ENCODE data around the gene LARGE1.

The LARGE1 gene

DNA sequence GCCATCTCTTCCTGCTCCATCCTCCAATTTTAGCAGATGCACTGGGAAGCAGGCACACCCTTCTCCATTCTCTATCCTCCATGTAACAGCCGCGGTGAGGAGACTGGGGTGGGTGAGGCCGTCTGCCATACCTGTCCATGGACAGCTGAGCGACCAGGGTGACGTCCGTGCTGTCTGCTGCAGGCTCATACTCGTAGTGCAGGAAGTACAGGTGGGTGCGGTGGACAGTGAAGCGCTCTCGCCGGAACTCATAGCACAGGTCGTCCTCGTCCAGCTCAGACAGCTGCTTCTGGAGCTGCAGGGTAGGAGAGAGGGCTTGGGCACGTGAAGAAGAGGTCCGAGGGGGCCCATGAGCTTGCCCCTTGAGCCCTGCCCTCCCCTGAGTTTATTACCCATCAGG is 604.3 kb downstream of the LARGE1 start:
- TF ChIP-seq, protein P1, sequence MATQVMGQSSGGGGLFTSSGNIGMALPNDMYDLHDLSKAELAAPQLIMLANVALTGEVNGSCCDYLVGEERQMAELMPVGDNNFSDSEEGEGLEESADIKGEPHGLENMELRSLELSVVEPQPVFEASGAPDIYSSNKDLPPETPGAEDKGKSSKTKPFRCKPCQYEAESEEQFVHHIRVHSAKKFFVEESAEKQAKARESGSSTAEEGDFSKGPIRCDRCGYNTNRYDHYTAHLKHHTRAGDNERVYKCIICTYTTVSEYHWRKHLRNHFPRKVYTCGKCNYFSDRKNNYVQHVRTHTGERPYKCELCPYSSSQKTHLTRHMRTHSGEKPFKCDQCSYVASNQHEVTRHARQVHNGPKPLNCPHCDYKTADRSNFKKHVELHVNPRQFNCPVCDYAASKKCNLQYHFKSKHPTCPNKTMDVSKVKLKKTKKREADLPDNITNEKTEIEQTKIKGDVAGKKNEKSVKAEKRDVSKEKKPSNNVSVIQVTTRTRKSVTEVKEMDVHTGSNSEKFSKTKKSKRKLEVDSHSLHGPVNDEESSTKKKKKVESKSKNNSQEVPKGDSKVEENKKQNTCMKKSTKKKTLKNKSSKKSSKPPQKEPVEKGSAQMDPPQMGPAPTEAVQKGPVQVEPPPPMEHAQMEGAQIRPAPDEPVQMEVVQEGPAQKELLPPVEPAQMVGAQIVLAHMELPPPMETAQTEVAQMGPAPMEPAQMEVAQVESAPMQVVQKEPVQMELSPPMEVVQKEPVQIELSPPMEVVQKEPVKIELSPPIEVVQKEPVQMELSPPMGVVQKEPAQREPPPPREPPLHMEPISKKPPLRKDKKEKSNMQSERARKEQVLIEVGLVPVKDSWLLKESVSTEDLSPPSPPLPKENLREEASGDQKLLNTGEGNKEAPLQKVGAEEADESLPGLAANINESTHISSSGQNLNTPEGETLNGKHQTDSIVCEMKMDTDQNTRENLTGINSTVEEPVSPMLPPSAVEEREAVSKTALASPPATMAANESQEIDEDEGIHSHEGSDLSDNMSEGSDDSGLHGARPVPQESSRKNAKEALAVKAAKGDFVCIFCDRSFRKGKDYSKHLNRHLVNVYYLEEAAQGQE (IDR thresholded peaks at IDR 0.05; ENCODE audit: low read depth), result no peak
- no peak for TF ChIP-seq EGR1 (IDR thresholded peaks at IDR 0.05)
- TF ChIP-seq CEBPB (IDR thresholded peaks at IDR 0.05), result no peak
- TF ChIP-seq, protein P2, sequence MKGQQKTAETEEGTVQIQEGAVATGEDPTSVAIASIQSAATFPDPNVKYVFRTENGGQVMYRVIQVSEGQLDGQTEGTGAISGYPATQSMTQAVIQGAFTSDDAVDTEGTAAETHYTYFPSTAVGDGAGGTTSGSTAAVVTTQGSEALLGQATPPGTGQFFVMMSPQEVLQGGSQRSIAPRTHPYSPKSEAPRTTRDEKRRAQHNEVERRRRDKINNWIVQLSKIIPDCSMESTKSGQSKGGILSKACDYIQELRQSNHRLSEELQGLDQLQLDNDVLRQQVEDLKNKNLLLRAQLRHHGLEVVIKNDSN (IDR thresholded peaks at IDR 0.05), result no peak
- TF ChIP-seq RAD21 (IDR thresholded peaks at IDR 0.05; ENCODE audit: low read depth), result no peak
- no peak for TF ChIP-seq CREB1 (IDR thresholded peaks at IDR 0.05; ENCODE audit: low read depth)
- no peak for TF ChIP-seq ZBTB7A (IDR thresholded peaks at IDR 0.05; ENCODE audit: low read depth)
- TF ChIP-seq TEAD4 (IDR thresholded peaks at IDR 0.05), result no peak
- TF ChIP-seq YY1 (IDR thresholded peaks at IDR 0.05; ENCODE audit: low read depth), result no peak
- TF ChIP-seq, protein P3, sequence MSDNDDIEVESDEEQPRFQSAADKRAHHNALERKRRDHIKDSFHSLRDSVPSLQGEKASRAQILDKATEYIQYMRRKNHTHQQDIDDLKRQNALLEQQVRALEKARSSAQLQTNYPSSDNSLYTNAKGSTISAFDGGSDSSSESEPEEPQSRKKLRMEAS (IDR thresholded peaks at IDR 0.05), result no peak

DNA sequence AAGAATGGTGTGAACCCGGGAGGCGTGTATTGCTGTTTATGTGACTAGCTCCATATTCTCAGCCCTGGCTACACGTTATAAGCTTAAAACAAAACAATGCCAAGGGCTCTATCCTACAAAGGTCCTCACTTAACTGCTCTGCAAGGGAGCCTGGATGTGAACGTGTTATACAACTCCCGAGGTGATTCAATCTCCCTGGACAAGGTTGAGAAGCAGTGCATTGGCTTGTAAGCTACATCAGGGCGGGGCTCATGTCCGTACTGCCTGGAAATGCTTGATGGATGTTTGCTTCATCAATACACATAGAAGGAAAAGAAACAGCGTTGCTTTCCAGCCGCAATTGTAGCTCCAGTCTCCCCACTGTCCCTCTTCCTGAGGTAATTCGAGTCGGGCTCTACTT is 605.2 kb downstream of the LARGE1 start:
- TF ChIP-seq TAF1 (IDR thresholded peaks at IDR 0.05; ENCODE audit: low read depth), result no peak
- no peak for TF ChIP-seq NFIC (IDR thresholded peaks at IDR 0.05)
- no peak for TF ChIP-seq ZBTB7A (IDR thresholded peaks at IDR 0.05; ENCODE audit: low read depth)
- no peak for TF ChIP-seq TEAD4 (IDR thresholded peaks at IDR 0.05)
- TF ChIP-seq YY1 (IDR thresholded peaks at IDR 0.05; ENCODE audit: low read depth), result no peak
- TF ChIP-seq, protein P3 (IDR thresholded peaks at IDR 0.05), result no peak
- no peak for TF ChIP-seq EP300 (IDR thresholded peaks at IDR 0.05; ENCODE audit: borderline replicate concordance)
- TF ChIP-seq, protein P2 (IDR thresholded peaks at IDR 0.05), result no peak
- no peak for TF ChIP-seq CREB1 (IDR thresholded peaks at IDR 0.05; ENCODE audit: low read depth)
- TF ChIP-seq, protein P1 (IDR thresholded peaks at IDR 0.05; ENCODE audit: low read depth), result no peak
- no peak for TF ChIP-seq RAD21 (IDR thresholded peaks at IDR 0.05; ENCODE audit: low read depth)
- no peak for TF ChIP-seq CEBPB (IDR thresholded peaks at IDR 0.05)
- no peak for TF ChIP-seq TCF12 (IDR thresholded peaks at IDR 0.05; ENCODE audit: low read depth)

DNA sequence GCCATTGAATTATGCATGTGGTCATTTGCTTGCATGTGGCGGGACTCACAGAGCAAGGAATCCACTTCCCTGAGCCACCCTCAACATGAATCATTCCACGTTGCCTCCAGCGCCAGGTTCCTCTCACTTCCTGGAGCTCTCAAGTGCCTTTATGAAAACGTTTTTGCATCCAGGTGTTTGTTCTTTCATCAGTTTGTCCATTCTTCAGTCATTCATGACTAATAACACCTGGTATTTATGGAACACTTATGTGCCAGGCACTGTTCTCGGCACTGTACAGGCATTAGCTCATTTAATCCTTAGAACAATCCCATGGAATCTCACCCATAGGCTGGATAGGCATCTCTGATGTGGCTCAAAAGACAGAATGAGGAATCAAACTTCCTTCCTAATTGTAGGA is 606.0 kb downstream of the LARGE1 start:
- TF ChIP-seq, protein P2 (IDR thresholded peaks at IDR 0.05), result no peak
- TF ChIP-seq, protein P3 (IDR thresholded peaks at IDR 0.05), result no peak
- TF ChIP-seq, protein P1 (IDR thresholded peaks at IDR 0.05; ENCODE audit: low read depth), result no peak
- TF ChIP-seq TCF12 (IDR thresholded peaks at IDR 0.05; ENCODE audit: low read depth) (no peak), CREB1 (IDR thresholded peaks at IDR 0.05; ENCODE audit: low read depth) (no peak), YY1 (IDR thresholded peaks at IDR 0.05; ENCODE audit: low read depth) (no peak), EGR1 (IDR thresholded peaks at IDR 0.05) (no peak), TAF1 (IDR thresholded peaks at IDR 0.05; ENCODE audit: low read depth) (no peak), FOXM1 (IDR thresholded peaks at IDR 0.05; ENCODE audit: borderline replicate concordance, low read depth) (no peak), ZBTB7A (IDR thresholded peaks at IDR 0.05; ENCODE audit: low read depth) (no peak), NFIC (IDR thresholded peaks at IDR 0.05) (no peak), EP300 (IDR thresholded peaks at IDR 0.05; ENCODE audit: borderline replicate concordance) (no peak), CEBPB (IDR thresholded peaks at IDR 0.05) (no peak), RAD21 (IDR thresholded peaks at IDR 0.05; ENCODE audit: low read depth) (no peak), TEAD4 (IDR thresholded peaks at IDR 0.05) (no peak)

DNA sequence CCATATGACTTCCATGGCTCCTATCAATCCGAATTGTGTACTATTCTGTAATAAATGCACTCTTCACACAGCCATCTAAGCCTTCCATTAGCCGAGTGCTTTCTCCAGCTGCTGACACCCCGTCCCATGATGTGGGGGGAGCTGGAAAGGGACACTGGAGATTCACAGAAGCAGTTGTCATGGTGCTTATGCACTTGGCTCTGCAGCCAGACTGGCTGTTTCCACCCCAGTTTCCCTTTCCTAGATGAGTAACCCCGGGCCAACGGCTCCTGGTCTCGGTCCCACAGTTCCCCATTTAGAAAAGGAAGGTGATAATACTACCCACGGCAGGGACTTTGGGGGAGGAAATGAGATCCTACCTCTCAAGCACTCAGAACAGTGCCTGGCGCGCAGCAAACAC is 617.2 kb downstream of the LARGE1 start:
- TF ChIP-seq CREB1 (IDR thresholded peaks at IDR 0.05; ENCODE audit: low read depth) (no peak), FOXM1 (IDR thresholded peaks at IDR 0.05; ENCODE audit: borderline replicate concordance, low read depth) (no peak)
- TF ChIP-seq, protein P3 (IDR thresholded peaks at IDR 0.05), result no peak
